Inflammatory macrophage treated with lipopolysaccharide for 1 hour (primary cell): ENCODE measurements around the gene FOSL1.

Experiments
- DNase-seq, 2 donors: peaks; one replicate each; pipeline ENCODE4 v3.0.0-alpha.2; 2020 to 2022

The FOSL1 gene

GRCh38 chr11:65861533-65862183 is 38.5 kb downstream of the FOSL1 start:
- no peak for DNase-seq

GRCh38 chr11:65861165-65861505 is 39.1 kb downstream of the FOSL1 start:
- DNase-seq: no peak

- peak; percentile 84 to 95 for DNase-seq
These were observed 39.7 kb downstream of the FOSL1 start, which contains the start of gene MUS81 for GRCh38 chr11:65860278-65861164. Gene MUS81, plus strand, starts transcription at chr11:65860433. Its CDS starts 321 bp downstream, at chr11:65860754.

- DNase-seq: no peak
These were observed 40.3 kb downstream of the FOSL1 start for GRCh38 chr11:65859812-65860277.

DNA sequence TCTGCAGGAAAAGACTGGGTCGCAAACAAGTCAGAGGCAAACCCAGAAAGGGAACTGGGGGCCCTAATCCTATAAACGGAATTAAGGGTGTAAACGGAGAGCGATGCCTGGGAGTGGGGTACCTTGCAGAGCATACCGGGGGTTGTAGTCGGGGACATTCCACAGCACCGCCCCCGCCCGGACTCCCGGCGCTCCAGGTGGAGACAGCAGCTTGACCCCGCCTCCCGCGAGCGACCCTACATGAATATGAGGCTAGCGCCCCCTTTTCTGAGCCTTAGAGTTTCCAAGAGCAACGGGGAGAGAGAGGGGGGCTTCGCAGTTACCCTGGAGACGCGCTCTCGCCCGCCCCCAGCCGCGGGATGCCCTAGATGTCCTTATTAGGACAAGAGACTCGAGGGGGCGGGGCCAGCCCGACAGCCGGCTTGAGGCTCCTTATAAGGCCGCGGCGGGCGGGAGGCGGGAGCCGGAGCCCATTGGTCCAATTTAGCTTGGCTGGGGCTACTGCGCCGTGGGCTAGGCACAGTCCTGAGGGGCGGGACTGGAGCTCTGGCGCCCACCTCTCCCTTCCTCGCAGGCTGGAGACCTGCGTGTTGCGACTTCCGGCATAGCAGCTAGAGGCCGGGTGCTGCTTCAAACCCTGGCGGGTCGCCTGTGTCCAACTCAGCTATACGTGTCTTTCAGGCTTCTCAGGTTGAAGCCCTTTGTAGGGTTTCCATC is 40.9 kb downstream of the FOSL1 start:
- peak; percentile 96 to 98 for DNase-seq

DNA sequence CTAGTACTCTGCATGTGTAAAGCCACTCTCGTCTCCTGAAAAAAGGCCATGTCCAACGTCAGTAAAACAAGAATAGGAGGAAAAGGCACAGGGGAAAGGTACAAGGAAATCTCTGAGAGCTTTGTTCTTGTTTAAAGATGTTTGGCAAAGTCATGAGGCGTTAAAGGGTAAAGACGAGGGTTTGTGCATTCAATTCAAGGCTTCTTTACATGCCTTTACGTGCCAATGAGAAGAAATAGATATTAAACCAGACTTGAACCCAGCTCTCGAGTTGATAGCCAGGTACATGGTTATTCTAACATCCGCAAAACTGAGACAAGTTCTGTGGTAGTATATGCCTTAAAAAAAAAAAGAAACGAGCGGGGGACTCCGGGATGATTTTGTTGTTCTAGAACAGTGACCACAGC is 41.5 kb downstream of the FOSL1 start:
- no peak for DNase-seq

GRCh38 chr11:65857853-65858680 is 42.1 kb downstream of the FOSL1 start, which contains the start of gene CFL1:
Gene CFL1, minus strand, starts transcription at chr11:65858180. Its CDS starts 81 bp downstream, at chr11:65858099.
- DNase-seq: peak; percentile 97 to 98

DNA sequence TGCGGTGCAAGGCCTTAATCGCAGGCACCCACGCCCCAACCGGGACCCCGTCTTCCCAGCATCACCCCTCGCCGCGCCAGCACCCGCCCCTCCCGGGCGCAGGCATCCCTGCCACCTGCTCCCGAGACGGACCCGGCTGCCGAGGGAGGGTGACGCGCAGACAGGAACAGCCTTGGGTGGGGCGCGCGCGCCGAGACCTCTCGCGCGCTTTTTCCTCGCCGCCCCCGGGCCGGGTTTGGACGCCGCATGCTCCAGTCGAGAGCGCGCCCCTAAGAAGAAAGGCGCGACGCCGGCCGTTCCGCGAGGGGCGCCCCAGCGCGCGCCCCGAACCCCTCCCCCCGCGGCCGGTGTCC is 42.7 kb downstream of the FOSL1 start:
- DNase-seq: peak in 1 of 2 donors; percentile 21

DNA sequence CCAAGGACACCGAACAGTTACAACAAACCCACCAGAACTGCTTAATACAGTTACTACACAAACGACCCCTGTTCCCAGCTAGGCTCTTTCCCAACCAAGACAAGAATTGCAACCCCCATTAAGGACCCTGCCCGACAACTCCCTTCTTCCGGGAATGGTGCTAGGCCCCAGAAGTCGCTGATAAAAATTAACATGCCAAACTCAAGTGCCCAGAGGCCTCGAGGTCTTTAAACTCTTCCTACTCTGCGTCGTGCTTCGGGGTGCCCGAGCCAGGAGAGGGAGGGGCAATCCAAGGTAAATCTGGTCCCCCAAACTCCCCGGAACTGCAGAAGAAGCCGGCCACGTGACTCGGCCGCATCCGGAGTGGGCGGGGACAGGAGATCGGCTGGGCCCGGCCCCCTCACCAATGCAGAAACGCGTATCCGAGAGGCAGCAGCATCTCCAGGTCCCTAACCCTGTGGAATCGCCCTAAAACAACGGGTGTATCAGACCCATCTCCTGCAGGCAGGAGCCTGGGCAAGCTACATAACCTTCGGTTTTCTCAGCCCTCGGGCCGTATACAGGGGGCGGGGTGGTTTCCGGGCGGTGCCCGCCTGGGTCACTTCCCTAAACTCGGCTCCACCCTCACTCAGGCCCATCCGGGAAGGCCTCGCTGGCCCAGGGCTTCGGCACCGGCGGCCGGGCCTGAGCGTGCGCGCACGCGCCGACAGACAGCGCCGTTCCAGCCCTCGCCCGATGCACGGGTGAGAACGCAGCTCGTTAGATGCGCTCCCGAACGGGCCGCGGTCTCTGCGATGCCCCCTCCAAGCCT is 43.3 kb downstream of the FOSL1 start:
- DNase-seq: peak; percentile 82 to 84

DNA sequence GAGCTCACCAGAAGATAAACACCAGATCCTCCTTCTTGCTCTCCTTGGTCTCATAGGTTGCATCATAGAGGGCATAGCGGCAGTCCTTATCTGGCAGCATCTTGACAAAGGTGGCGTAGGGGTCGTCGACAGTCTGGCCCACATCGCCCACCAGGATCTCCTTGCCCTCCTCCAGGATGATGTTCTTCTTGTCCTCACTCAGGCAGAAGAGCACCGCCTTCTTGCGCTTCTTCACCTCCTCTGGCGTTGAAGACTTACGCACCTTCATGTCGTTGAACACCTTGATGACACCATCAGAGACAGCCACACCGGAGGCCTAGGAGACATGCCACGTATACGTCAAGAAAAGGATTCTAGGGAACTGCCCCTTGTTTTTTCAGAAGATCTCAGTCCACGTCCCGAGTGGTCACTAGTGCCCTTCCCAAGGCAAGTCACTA is 44.2 kb downstream of the FOSL1 start:
- peak in 1 of 2 donors; percentile 18 for DNase-seq

- DNase-seq: no peak
These were observed 45.0 kb downstream of the FOSL1 start for GRCh38 chr11:65854852-65855837.

DNA sequence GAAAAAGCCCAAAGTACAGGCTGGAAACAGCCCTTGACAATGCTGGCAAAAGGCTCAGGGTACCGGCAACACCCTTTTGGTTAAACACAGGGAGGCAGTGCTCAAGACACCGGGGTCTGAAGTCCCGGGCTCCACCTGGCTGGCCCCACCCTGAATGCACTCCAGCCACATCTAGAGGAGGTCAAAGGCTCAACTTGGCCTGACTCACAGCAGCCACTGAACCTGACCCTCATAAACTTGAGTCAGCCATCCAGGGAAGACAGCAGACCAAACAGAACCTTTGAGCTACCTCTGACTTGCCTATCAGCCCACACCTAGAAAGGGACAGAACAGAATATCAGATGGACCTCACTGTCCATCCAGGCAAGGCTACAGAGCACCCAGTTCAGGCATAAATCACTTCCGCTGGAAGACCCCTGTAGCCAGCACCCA is 46.0 kb downstream of the FOSL1 start:
- no peak for DNase-seq

- no peak for DNase-seq
These were observed 46.8 kb downstream of the FOSL1 start for GRCh38 chr11:65853246-65853979.

- no peak for DNase-seq
These were observed 47.5 kb downstream of the FOSL1 start for GRCh38 chr11:65852508-65853245.

- DNase-seq: no peak
These were observed 48.2 kb downstream of the FOSL1 start for GRCh38 chr11:65851811-65852507.

DNA sequence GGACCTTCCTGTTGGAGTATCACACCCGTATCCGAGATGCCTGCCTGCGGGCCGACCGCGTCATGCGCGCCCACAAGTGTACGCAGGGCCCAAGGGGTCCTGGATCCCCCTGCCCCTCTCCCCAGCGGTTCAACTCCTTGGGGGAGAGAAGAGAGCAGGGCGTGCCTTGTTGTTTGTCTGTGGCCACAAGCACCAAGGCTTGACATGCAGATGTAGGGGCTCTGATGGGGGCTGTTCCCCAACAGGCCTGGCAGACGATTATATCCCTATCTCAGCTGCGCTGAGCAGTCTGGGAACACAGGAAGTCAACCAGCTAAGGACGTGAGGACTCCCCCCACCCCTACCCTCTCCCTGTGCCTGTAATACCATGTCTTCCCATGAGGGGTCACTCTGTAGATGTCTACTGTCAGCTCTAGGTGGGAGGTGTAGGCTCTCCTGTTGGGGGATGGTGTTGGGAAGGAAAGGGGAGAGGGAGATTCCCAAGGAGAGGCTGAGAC is 49.1 kb downstream of the FOSL1 start:
- peak; percentile 24 to 52 for DNase-seq

- no peak for DNase-seq
These were observed 49.7 kb downstream of the FOSL1 start for GRCh38 chr11:65850217-65851082.
